VCaP (cell line): Measurements from ENCODE around the gene KIF1A.

Source experiments
- H3K27ac ChIP-seq: fragments of 450-650 bp; 2 replicates; pipeline ENCODE4 v1.5.1; 2017
- CTCF ChIP-seq: fragments of 450-650 bp; conservative IDR thresholded peaks from 2 replicates; pipeline ENCODE4 v1.5.1; 2017; ENCODE audit warnings: mild to moderate bottlenecking, moderate library complexity

The KIF1A gene

GRCh38 chr2:240722376-240722775 is 97.6 kb downstream of the KIF1A start:
- TF ChIP-seq CTCF = no peak
- H3K27ac ChIP-seq = no peak overlapping the region

GRCh38 chr2:240721596-240722180 is 98.3 kb downstream of the KIF1A start:
- no peak overlapping the region for H3K27ac ChIP-seq
- no peak for TF ChIP-seq CTCF

- H3K27ac ChIP-seq = no peak overlapping the region
- no peak for TF ChIP-seq CTCF
These were observed 99.1 kb downstream of the KIF1A start for GRCh38 chr2:240720686-240721595.

GRCh38 chr2:240719676-240720545 is 100.1 kb downstream of the KIF1A start:
- no peak overlapping the region for H3K27ac ChIP-seq
- no peak for TF ChIP-seq CTCF

- no peak overlapping the region for H3K27ac ChIP-seq
- no peak for TF ChIP-seq CTCF
These were observed 101.0 kb downstream of the KIF1A start for GRCh38 chr2:240718896-240719490.

- no peak overlapping the region for H3K27ac ChIP-seq
- no peak for TF ChIP-seq CTCF
These were observed 102.1 kb downstream of the KIF1A start for GRCh38 chr2:240717681-240718581.
